ENCODE data around the gene PSME3.

GRCh38 chr17:42877037-42877436 lies 43.8 kb downstream of the PSME3 start:
- TF ChIP-seq EZH2 (IDR thresholded peaks at IDR 0.05; ENCODE audit: low read depth, unreplicated experiment) (no peak), CTCF (conservative IDR thresholded peaks at IDR 0.05; ENCODE audit: low read depth in 2 of 2) (no peak), CREB1 (CRISPR knock-in tag; IDR thresholded peaks at IDR 0.05; ENCODE audit: low read depth) (no peak), EZH2phosphoT487 (IDR thresholded peaks at IDR 0.05; ENCODE audit: unreplicated experiment) (no peak), POLR2AphosphoS5 (IDR thresholded peaks at IDR 0.05; ENCODE audit: low read depth) (no peak), NANOG (IDR thresholded peaks at IDR 0.05; ENCODE audit: borderline replicate concordance) (no peak), ZNF114 (CRISPR knock-in tag; IDR thresholded peaks at IDR 0.05) (no peak), ZNF331 (CRISPR knock-in tag; IDR thresholded peaks at IDR 0.05; ENCODE audit: low read depth) (no peak), JUNB (IDR thresholded peaks at IDR 0.05; ENCODE audit: unreplicated experiment) (no peak)
- TF ChIP-seq, protein P1, sequence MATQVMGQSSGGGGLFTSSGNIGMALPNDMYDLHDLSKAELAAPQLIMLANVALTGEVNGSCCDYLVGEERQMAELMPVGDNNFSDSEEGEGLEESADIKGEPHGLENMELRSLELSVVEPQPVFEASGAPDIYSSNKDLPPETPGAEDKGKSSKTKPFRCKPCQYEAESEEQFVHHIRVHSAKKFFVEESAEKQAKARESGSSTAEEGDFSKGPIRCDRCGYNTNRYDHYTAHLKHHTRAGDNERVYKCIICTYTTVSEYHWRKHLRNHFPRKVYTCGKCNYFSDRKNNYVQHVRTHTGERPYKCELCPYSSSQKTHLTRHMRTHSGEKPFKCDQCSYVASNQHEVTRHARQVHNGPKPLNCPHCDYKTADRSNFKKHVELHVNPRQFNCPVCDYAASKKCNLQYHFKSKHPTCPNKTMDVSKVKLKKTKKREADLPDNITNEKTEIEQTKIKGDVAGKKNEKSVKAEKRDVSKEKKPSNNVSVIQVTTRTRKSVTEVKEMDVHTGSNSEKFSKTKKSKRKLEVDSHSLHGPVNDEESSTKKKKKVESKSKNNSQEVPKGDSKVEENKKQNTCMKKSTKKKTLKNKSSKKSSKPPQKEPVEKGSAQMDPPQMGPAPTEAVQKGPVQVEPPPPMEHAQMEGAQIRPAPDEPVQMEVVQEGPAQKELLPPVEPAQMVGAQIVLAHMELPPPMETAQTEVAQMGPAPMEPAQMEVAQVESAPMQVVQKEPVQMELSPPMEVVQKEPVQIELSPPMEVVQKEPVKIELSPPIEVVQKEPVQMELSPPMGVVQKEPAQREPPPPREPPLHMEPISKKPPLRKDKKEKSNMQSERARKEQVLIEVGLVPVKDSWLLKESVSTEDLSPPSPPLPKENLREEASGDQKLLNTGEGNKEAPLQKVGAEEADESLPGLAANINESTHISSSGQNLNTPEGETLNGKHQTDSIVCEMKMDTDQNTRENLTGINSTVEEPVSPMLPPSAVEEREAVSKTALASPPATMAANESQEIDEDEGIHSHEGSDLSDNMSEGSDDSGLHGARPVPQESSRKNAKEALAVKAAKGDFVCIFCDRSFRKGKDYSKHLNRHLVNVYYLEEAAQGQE (IDR thresholded peaks at IDR 0.05; ENCODE audit: unreplicated experiment): no peak
- TF ChIP-seq, protein P2, sequence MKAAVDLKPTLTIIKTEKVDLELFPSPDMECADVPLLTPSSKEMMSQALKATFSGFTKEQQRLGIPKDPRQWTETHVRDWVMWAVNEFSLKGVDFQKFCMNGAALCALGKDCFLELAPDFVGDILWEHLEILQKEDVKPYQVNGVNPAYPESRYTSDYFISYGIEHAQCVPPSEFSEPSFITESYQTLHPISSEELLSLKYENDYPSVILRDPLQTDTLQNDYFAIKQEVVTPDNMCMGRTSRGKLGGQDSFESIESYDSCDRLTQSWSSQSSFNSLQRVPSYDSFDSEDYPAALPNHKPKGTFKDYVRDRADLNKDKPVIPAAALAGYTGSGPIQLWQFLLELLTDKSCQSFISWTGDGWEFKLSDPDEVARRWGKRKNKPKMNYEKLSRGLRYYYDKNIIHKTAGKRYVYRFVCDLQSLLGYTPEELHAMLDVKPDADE (IDR thresholded peaks at IDR 0.05): no peak

All from GM23338 (cell line).